Skin of body (tissue), 2 donors: ENCODE results near the gene HPS5. TPM values are rescaled to one million over a fixed set of nuclear protein-coding genes. Genes with fewer than 3 reads are reported as not detected.

Experiments used
- DNase-seq: peaks from one replicate; lab custom pipeline; 2025; lab: John Stamatoyannopoulos, UW
- total RNA-seq: library from RNA; depleted of rRNA; stranded (reverse); fragments of >200 nt; gene quantifications from one replicate; pipeline ENCODE4 v1.2.3, GENCODE V29; 2014

HPS5 gene
- total RNA-seq, 1 donor from 2014 or later, result 32.8 TPM

- no peak for DNase-seq
Observed at GRCh38 chr11:18319914-18320313, 2.0 kb downstream of the HPS5 start.

- DNase-seq, result no peak
Observed at GRCh38 chr11:18317551-18317950, 4.4 kb downstream of the HPS5 start.

GRCh38 chr11:18315893-18316292 lies 6.0 kb downstream of the HPS5 start:
- no peak for DNase-seq

- no peak for DNase-seq
Observed at GRCh38 chr11:18314784-18315523, 7.0 kb downstream of the HPS5 start.

GRCh38 chr11:18313965-18314763 lies 7.8 kb downstream of the HPS5 start:
- DNase-seq, result no peak

- no peak for DNase-seq
Observed at GRCh38 chr11:18312663-18313420, 9.1 kb downstream of the HPS5 start.

- peak; percentile 37 for DNase-seq
Observed at GRCh38 chr11:18312012-18312411, 9.9 kb downstream of the HPS5 start.

GRCh38 chr11:18310800-18311340 lies 11.1 kb downstream of the HPS5 start:
- no peak for DNase-seq

GRCh38 chr11:18309691-18310090 lies 12.2 kb downstream of the HPS5 start:
- no peak for DNase-seq

GRCh38 chr11:18308242-18308641 lies 13.7 kb downstream of the HPS5 start:
- DNase-seq, result no peak

- DNase-seq, result no peak
Observed at GRCh38 chr11:18307461-18308139, 14.3 kb downstream of the HPS5 start.

- DNase-seq, result no peak
Observed at GRCh38 chr11:18304745-18305144, 17.2 kb downstream of the HPS5 start.

- no peak for DNase-seq
Observed at GRCh38 chr11:18299721-18300120, 22.2 kb downstream of the HPS5 start.

- DNase-seq, result no peak
Observed at GRCh38 chr11:18295316-18295715, 26.6 kb downstream of the HPS5 start.

GRCh38 chr11:18294862-18295261 lies 27.1 kb downstream of the HPS5 start:
- no peak for DNase-seq

GRCh38 chr11:18288911-18289310 lies 33.0 kb downstream of the HPS5 start:
- no peak for DNase-seq

- DNase-seq, result no peak
Observed at GRCh38 chr11:18285841-18286240, 36.1 kb downstream of the HPS5 start.

- DNase-seq, result no peak
Observed at GRCh38 chr11:18282626-18283025, 39.3 kb downstream of the HPS5 start.

- DNase-seq, result no peak
Observed at GRCh38 chr11:18280438-18281045, 41.4 kb downstream of the HPS5 start.

GRCh38 chr11:18277565-18278271 lies 44.2 kb downstream of the HPS5 start:
- no peak for DNase-seq
